ENCODE measurements around the gene SLFN12L.

SLFN12L gene

DNA sequence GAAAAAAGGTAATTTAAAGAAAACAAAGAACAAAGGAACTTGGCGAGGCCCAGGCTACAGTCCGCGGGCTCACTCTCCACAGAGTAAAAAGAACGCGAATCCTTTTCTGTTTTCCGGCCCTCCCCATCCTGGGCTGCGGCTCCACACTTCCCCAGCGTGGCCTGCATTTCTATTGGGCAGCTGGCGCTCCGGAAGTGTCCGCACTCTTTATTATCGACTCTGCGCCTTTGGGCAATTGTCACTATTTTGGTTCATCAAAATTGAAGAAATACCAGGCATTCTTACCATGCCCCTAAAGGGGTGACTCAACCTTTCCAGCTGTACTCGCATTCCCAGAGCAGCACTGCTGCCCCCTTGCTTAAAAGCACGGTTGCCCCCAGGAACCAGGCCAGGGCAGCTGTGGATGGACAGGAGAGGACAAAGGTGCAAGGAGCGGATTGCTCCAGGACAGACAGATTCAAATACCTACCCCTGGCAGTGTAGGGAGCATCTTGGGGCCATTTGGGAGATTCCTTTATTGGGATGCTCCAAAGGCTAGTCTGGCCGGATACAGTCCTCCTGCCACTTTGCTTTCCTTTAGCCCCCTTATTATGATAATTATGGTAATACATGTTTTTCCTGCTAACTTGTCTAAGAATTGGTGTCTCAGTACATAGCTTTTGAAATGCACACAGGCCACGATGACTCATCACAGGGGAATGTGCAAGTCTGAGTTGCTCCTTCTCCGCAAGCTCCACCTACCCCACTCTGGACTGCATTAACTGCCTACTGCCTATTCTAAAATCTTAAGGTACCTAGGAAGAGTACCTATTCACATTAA, 104.2 kb downstream of the SLFN12L start:
- CTCF ChIA-PET = interaction anchor here (0.8 to 1.9 kb wide), 4 partner anchors 8 to 60 kb away, joined by 3 to 9 read pairs (median 3); partner anchors contain the start of gene SLFN13
- TF ChIP-seq, protein P1, sequence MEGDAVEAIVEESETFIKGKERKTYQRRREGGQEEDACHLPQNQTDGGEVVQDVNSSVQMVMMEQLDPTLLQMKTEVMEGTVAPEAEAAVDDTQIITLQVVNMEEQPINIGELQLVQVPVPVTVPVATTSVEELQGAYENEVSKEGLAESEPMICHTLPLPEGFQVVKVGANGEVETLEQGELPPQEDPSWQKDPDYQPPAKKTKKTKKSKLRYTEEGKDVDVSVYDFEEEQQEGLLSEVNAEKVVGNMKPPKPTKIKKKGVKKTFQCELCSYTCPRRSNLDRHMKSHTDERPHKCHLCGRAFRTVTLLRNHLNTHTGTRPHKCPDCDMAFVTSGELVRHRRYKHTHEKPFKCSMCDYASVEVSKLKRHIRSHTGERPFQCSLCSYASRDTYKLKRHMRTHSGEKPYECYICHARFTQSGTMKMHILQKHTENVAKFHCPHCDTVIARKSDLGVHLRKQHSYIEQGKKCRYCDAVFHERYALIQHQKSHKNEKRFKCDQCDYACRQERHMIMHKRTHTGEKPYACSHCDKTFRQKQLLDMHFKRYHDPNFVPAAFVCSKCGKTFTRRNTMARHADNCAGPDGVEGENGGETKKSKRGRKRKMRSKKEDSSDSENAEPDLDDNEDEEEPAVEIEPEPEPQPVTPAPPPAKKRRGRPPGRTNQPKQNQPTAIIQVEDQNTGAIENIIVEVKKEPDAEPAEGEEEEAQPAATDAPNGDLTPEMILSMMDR (IDR thresholded peaks at IDR 0.05; ENCODE audit: control extremely low read depth, extremely low read depth, low read depth, missing control alignments) = no peak
- POLR2A ChIA-PET = interaction anchor here (1.9 kb wide), 1 partner anchor 60 kb away, joined by 6 read pairs; the partner anchor contains the start of gene SLFN11
- peak; percentile 66 for DNase-seq (ENCODE audit: extremely low spot score)

DNA sequence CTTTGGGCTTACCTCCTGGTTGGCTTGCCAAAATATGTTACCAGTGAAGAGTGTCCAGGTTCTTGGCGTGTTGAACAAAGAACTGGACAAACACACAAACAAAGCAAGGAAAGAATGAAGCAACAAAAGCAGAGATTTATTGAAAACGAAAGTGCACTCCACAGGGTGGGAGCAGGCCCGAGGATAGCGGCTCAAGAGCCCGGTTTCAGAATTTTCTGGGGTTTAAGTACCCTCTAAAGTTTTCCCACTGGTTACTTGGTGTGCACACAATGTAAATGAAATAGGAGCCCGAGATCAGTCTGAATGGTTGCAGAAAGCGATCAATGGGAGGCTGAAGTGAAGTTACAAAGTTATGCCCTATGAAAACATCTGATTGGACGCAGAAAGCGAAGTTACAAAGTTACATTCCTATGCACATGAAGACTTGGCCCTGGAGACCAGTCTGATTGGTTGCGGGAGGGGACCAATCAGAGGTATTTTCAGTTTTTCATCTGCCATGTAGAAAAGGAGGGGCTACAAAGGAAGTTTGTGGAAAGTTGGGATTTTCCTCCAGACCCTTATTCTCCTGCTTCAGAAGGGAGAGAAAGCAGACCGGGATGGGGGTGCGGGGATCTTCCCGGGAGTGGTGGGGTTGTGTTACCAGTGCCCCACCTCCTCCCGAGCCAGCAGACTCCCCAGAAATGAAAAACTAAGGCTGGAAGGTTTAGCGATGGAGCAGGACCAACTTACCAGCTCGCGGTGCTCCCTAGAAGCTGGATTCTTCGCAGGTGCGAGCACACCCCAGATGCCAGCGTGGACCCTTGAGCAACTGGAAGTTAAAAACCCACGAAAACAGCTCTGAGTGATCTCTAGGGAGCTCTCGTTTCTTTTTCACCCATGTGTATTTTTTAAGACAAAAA, 105.1 kb downstream of the SLFN12L start, which contains the start of gene SLFN12:
Gene SLFN12, minus strand, starts transcription at position 325 of the 899 bp plus-strand sequence. CDS start 9,472 bp downstream, outside the sequence.
- DNase-seq (ENCODE audit: extremely low spot score) = peak; percentile 78
- TF ChIP-seq, protein P1 (IDR thresholded peaks at IDR 0.05; ENCODE audit: control extremely low read depth, extremely low read depth, low read depth, missing control alignments) = no peak
- ChIA-PET CTCF (interaction anchor here (1.0 to 1.9 kb wide), 3 partner anchors 9 to 61 kb away, joined by 3 to 9 read pairs (median 3); partner anchors contain the start of gene SLFN13), POLR2A (interaction anchor here (1.9 kb wide), 1 partner anchor 59 kb away, joined by 6 read pairs; the partner anchor contains the start of gene SLFN11)

DNA sequence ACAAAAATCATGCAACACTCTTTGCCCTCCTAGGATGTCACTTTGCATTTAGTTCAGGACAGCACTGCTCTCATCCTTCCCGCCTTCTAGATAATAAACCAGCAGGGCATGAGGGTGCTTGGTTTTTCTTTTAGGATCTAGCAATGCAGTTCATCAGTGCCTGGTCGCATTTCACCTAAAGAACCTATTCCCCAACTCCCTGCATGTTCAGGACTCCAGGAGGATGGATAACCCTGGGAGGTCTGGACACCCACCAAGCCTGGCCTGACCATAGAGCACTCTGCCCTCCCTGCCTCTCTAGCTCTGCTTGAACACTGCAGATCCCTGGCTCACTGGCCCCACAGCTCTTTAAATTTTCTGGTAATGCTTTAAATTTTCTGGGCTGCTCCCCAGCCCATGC, 107.8 kb downstream of the SLFN12L start:
- ChIA-PET CTCF (interaction anchor here (0.6 to 1.1 kb wide), 4 partner anchors 9 to 1318 kb away, joined by 3 to 7 read pairs (median 3); no protein-coding TSS in a partner anchor), POLR2A (interaction anchor here (1.3 kb wide), 1 partner anchor 56 kb away, joined by 4 read pairs; the partner anchor contains the start of gene SLFN11)

DNA sequence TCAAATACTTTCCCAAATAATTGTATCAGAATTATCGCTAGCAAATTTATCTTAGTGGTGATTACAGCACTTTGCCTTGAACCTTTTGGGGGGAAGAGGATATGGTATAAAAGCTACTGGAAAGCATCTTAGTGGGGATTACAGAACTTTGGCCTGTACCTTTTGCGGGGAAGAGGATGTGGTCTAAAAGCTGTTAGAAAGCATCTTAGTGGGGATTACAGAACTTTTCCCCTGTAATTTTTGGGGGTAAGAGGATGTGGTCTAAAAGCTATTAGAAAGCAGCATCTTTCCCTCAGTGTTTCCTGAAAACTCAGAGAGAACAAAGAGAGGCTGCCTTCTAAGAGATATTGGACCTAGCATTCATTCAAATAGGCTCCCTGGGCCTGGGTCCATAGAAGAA, 109.2 kb downstream of the SLFN12L start:
- TF ChIP-seq, protein P1 (IDR thresholded peaks at IDR 0.05; ENCODE audit: control extremely low read depth, extremely low read depth, low read depth, missing control alignments) = no peak
- DNase-seq (ENCODE audit: extremely low spot score) = no peak
- ChIA-PET POLR2A (no interaction called here), CTCF (no interaction called here)

More for the DNA sequence above, 107.8 kb downstream of the SLFN12L start:
- TF ChIP-seq, protein P1 (IDR thresholded peaks at IDR 0.05; ENCODE audit: control extremely low read depth, extremely low read depth, low read depth, missing control alignments) = no peak
- no peak for DNase-seq (ENCODE audit: extremely low spot score)

DNA sequence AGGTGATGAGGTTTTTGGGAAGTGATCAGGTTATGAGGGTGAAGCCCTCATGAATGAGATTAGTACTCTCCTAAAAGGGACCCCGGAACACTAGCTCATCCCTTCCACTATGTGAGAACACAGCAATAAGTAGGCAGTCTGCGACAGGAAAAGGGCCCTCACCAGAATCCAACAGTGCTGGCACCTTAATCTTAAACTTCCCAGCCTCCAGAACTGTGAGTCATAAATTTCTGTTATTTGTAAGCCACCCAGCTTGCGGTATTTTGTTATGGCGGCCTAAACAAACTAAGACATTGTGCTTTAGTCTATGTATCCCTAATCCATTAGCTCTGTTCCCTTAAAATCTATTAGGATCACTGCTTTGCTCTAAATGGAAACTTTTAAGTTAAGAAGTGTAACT, 113.7 kb downstream of the SLFN12L start:
- TF ChIP-seq, protein P1 (IDR thresholded peaks at IDR 0.05; ENCODE audit: control extremely low read depth, extremely low read depth, low read depth, missing control alignments) = no peak
- ChIA-PET CTCF (interaction anchor here (1.1 kb wide), 1 partner anchor 116 kb away, joined by 3 read pairs; no protein-coding TSS in a partner anchor), POLR2A (no interaction called here)
- no peak for DNase-seq (ENCODE audit: extremely low spot score)
